Esophagus squamous epithelium (tissue), 5 donors: ENCODE results near the gene IWS1. TPM values are rescaled to one million over a fixed set of nuclear protein-coding genes. Genes with fewer than 3 reads are reported as not detected.

Experiments
- DNase-seq: peaks from one replicate; lab custom pipeline; 2025; lab: John Stamatoyannopoulos, UW
- H3K27ac ChIP-seq, 4 donors: fragments of 200-600 bp; sonication (generic); one replicate each; pipeline ENCODE4 v1.5.1; 2016 to 2019; ENCODE audit warnings: mild to moderate bottlenecking in 1 of 4
- H3K27me3 ChIP-seq, 4 donors: fragments of 200-600 bp; sonication (generic); 1 replicate in 3 of 4; 2 replicates in 1 of 4; pipeline versions ENCODE4 v1.5.1 to v1.6.0; 2017 to 2021; ENCODE audit warnings: antibody characterized with exemption in 1 of 4
- H3K36me3 ChIP-seq, 3 donors: fragments of 200-600 bp; sonication (generic); one replicate each; pipeline ENCODE4 v1.5.1; 2016 to 2019
- H3K4me1 ChIP-seq, 3 donors: fragments of 200-600 bp; sonication (generic); one replicate each; pipeline ENCODE4 v1.5.1; 2017 to 2019
- H3K4me3 ChIP-seq, 4 donors: fragments of 200-600 bp; sonication (generic); 1 replicate in 3 of 4; 2 replicates in 1 of 4; pipeline ENCODE4 v1.5.1; 2016 to 2019; ENCODE audit warnings: mild to moderate bottlenecking in 2 of 4, moderate library complexity in 1 of 4
- H3K9me3 ChIP-seq, 3 donors: fragments of 200-600 bp; sonication (generic); one replicate each; pipeline ENCODE4 v1.5.1; 2016 to 2019
- POLR2A ChIP-seq, 4 donors: fragments of 450-650 bp; IDR thresholded peaks; one replicate each; pipeline ENCODE4 v1.6.1; 2017; ENCODE audit warnings: antibody characterized with exemption in 4 of 4, mild to moderate bottlenecking in 4 of 4, moderate library complexity in 3 of 4
- WGBS, 2 donors: methylation state at CpG; one replicate each; pipeline ENCODE4 v1.1.5; 2018; 5-methylcytosine and 5-hydroxymethylcytosine counted together
- intact Hi-C: fragments of 100-400 bp; cut with DNase I; formaldehyde crosslinking; loops from one replicate; pipeline ENCODE4 v1.15.0; 2022
- total RNA-seq, 4 donors: library from RNA; depleted of rRNA; stranded (reverse); fragments of >200 nt; gene quantifications; one replicate each; pipeline ENCODE4 v1.1.0, GENCODE V29; 2016
- TF ChIP-seq, protein P1 (sequence below), 6 experiments: fragments of 450-650 bp in 4 of 6; fragments of 200-600 bp in 2 of 6; sonication (generic) in 2 of 6; IDR thresholded peaks; one replicate each; pipeline ENCODE4 v1.5.1; 2016 to 2019; ENCODE audit warnings: antibody characterized with exemption in 6 of 6, mild to moderate bottlenecking in 4 of 6, moderate library complexity in 4 of 6
- donor health status: DM: yes; HTN: yes; CAD: no.

IWS1 gene
- total RNA-seq, 4 donors from 2014 or later, result 22.0 to 34.1 (median 28.9) TPM

DNA sequence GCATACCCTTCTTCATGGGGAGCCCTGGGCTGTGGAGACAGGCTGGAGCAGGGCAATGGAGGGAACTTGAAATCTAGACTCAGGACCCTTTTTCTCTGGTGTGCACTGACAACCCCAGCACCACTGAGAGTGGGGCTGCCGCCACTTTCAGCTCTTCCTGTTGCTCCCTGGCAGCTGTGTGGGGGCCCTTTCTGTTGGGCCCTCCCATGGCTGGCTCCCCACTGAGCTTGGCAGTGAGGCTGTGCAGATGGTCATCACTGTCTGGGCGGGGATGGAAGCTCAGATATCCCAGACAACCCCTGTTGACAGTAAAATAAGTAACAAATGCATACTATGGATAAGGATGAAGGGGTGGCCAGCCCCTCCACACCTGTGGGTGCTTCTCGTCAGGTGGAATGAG, 15.9 kb upstream of the IWS1 start:
- no peaks in the 10 kb centered on the region for H3K36me3 ChIP-seq
- no peak for DNase-seq
- no peak overlapping the region for H3K4me3 ChIP-seq
- H3K27me3 ChIP-seq, result peaks cover 0 to 30% (median 0%) of the 10 kb centered on the region in 4 donors
- no peaks in the 10 kb centered on the region for H3K4me1 ChIP-seq
- 84 to 90% methylated on average over 1 to 3 of the region's 3 CpGs for WGBS, 2 donors
- no peaks in the 10 kb centered on the region for H3K9me3 ChIP-seq
- no peak overlapping the region for H3K27ac ChIP-seq
- TF ChIP-seq POLR2A (IDR thresholded peaks at IDR 0.05), result no peak
- TF ChIP-seq, protein P1, sequence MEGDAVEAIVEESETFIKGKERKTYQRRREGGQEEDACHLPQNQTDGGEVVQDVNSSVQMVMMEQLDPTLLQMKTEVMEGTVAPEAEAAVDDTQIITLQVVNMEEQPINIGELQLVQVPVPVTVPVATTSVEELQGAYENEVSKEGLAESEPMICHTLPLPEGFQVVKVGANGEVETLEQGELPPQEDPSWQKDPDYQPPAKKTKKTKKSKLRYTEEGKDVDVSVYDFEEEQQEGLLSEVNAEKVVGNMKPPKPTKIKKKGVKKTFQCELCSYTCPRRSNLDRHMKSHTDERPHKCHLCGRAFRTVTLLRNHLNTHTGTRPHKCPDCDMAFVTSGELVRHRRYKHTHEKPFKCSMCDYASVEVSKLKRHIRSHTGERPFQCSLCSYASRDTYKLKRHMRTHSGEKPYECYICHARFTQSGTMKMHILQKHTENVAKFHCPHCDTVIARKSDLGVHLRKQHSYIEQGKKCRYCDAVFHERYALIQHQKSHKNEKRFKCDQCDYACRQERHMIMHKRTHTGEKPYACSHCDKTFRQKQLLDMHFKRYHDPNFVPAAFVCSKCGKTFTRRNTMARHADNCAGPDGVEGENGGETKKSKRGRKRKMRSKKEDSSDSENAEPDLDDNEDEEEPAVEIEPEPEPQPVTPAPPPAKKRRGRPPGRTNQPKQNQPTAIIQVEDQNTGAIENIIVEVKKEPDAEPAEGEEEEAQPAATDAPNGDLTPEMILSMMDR (IDR thresholded peaks at IDR 0.05), result no peak
- intact Hi-C loops, result no loop called here

DNA sequence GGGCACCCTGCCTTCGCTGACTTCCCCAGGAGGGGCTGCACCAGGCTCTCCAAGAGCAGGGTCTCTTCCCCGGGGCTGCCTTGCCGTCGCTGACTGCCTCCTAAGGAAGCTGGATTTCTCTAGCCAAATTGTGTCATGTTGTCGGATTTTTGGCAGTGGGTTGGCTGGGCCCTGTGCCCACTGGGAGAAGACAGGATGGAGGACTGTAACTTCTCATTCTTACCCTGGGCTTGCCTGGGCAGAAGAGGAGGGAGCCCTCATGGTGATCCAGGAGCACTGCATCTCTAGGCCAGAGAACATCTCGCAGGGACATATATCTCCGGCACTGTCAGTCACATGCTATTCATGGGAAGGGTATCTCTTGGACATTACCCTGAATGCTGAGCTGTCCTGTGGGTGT, 15.5 kb upstream of the IWS1 start:
- Histone ChIP-seq H3K9me3 (no peaks in the 10 kb centered on the region), H3K4me3 (no peak overlapping the region), H3K27me3 (peaks cover 0 to 30% (median 0%) of the 10 kb centered on the region in 4 donors), H3K27ac (no peak overlapping the region), H3K36me3 (no peaks in the 10 kb centered on the region), H3K4me1 (no peaks in the 10 kb centered on the region)
- intact Hi-C loops, result no loop called here
- DNase-seq, result no peak
- TF ChIP-seq, protein P1 (IDR thresholded peaks at IDR 0.05), result no peak
- no peak for TF ChIP-seq POLR2A (IDR thresholded peaks at IDR 0.05)
- 59% methylated on average over 4 of the region's 7 CpGs; no CpG with 5 or more reads in 1 of the 2 donors for WGBS, 2 donors

DNA sequence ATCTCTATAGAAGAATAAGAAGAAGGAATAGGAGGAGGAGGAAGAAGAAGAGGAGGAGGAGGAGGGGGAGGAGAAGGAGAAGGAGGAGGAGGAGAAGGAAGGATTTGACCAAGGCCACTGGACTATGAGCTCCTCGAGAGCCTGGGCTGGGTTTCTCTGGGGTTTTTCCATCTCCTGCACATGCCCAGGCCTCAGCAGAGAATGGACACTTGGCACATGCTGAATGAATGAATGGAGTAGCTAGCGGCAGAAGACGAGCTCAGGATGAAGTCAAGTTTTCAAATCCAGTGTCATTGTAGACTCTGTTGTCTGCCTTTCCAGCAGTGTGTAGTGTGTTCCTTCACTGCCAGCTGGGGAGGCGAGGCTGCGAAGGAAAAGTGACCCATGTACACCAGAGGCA, 11.4 kb upstream of the IWS1 start:
- intact Hi-C loops, result no loop called here

DNA sequence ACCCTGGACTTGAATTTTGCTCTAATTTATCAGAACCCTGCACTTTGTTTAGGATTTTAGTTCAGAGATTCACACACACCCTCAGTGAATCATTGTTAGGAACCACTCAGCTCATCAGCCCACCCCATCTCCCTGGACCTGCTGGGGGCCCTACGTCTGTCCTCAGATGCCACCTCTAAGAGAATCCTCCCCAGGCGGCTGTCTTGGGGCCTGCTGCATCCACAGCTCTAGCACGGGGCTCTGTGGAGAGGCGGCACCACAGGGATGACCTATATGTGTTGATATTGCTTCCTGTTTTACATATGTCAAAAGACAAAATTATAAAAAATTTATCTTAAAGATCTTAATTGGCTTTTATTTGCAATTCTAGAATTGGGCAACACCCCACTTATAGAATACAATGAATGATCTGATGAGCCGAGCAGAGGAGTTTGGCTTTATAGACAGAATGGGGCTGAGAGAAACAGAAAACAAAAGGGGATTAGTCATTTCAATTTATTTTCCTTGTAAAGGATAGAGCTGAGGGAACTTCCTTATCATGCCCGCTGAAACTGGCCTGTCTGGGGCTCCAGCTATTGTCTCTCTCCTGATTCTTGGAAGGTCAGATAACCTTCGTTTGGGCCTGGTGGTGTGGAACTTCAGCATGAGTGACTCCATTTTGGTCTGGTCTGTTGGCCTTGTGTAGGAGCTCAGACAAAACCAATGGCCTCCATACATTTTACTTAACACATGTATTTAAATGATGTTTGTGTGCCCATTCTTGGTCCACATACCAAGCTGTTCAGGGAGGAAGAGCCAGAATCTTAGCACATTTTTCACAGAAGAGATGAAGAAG, 10.6 kb upstream of the IWS1 start:
- Histone ChIP-seq H3K27me3 (peaks cover 0 to 47% (median 0%) of the 10 kb centered on the region in 4 donors), H3K4me3 (no peak overlapping the region), H3K4me1 (no peaks in the 10 kb centered on the region), H3K36me3 (no peaks in the 10 kb centered on the region), H3K9me3 (no peaks in the 10 kb centered on the region), H3K27ac (no peak overlapping the region)
- 61 to 72% methylated on average over 6 to 7 of the region's 7 CpGs for WGBS, 2 donors
- TF ChIP-seq, protein P1 (IDR thresholded peaks at IDR 0.05), result no peak
- TF ChIP-seq POLR2A (IDR thresholded peaks at IDR 0.05), result no peak
- no peak for DNase-seq
- intact Hi-C loops, result no loop called here

More for the DNA sequence above, 11.4 kb upstream of the IWS1 start:
- no peak for TF ChIP-seq POLR2A (IDR thresholded peaks at IDR 0.05)
- TF ChIP-seq, protein P1 (IDR thresholded peaks at IDR 0.05), result no peak
- 85 to 93% methylated on average over 5 of the region's 5 CpGs for WGBS, 2 donors
- no peak overlapping the region for H3K4me3 ChIP-seq
- H3K27ac ChIP-seq, result no peak overlapping the region
- no peaks in the 10 kb centered on the region for H3K36me3 ChIP-seq
- H3K9me3 ChIP-seq, result no peaks in the 10 kb centered on the region
- DNase-seq, result no peak
- H3K4me1 ChIP-seq, result no peaks in the 10 kb centered on the region
- peaks cover 0 to 41% (median 0%) of the 10 kb centered on the region in 4 donors for H3K27me3 ChIP-seq

DNA sequence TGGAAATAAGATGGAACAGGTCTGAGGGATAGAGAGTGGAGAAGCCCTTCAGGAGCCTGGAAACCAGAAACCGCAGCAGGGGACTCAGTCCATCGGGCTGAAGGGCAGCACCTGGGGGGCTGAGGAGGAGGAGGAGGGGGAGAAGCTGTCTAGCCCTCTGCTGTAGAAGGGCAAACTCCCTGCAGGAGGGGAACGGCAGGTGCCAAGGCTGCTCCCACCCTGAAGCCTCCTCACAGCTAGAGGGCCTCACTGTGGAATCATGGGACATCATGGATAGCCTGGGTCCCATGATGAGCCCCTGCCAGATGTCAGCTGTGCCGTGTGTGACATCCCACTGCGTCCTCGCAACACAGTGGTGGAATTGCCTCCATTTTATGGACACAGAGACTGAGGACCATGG, 9.6 kb upstream of the IWS1 start:
- DNase-seq, result no peak
- no peaks in the 10 kb centered on the region for H3K4me1 ChIP-seq
- intact Hi-C loops, result no loop called here
- no peaks in the 10 kb centered on the region for H3K36me3 ChIP-seq
- TF ChIP-seq POLR2A (IDR thresholded peaks at IDR 0.05), result no peak
- TF ChIP-seq, protein P1 (IDR thresholded peaks at IDR 0.05), result no peak
- no peaks in the 10 kb centered on the region for H3K9me3 ChIP-seq
- no peak overlapping the region for H3K27ac ChIP-seq
- WGBS, 2 donors, result 90% methylated on average over 3 of the region's 6 CpGs; no CpG with 5 or more reads in 1 of the 2 donors
- H3K4me3 ChIP-seq, result no peak overlapping the region
- H3K27me3 ChIP-seq, result peaks cover 0 to 38% (median 0%) of the 10 kb centered on the region in 4 donors
